Liver (tissue), 9 donors: Measurements from ENCODE around the gene APOD. TPM values are rescaled to one million over a fixed set of nuclear protein-coding genes. Genes with fewer than 3 reads are reported as not detected.
"Not testable (repeated sequence)": the region's sequence is repeated elsewhere in the genome, so short reads cannot be mapped to it uniquely, and the experiment has no call there.

ENCODE experiments used
- DNase-seq: peaks from one replicate; pipeline ENCODE4 v3.0.0-alpha.2; 2017; ENCODE audit warnings: low spot score
- H3K27ac ChIP-seq, 2 donors: one replicate each; pipeline ENCODE4 v1.7.0; 2013; ENCODE audit warnings: inconsistent platforms in 2 of 2, low read length in 2 of 2, control low read depth in 1 of 2, low read depth in 1 of 2, mild to moderate bottlenecking in 1 of 2
- H3K27me3 ChIP-seq, 4 donors: one replicate each; pipeline versions ENCODE4 v1.6.1 to v1.7.0; 2013; ENCODE audit warnings: low read length in 3 of 4, inconsistent platforms in 1 of 4, mild to moderate bottlenecking in 1 of 4, moderate library complexity in 1 of 4; ENCODE audit not compliant: control insufficient read depth in 4 of 4, insufficient read depth in 4 of 4
- H3K36me3 ChIP-seq, 4 donors: one replicate each; pipeline versions ENCODE4 v1.6.1 to v1.7.0; 2013; ENCODE audit warnings: low read length in 3 of 4, mild to moderate bottlenecking in 3 of 4, low read depth in 1 of 4, moderate library complexity in 1 of 4; ENCODE audit not compliant: control insufficient read depth in 4 of 4, insufficient read depth in 3 of 4
- H3K4me1 ChIP-seq, 4 donors: one replicate each; pipeline versions ENCODE4 v1.6.1 to v1.7.0; 2013; ENCODE audit warnings: low read length in 3 of 4, mild to moderate bottlenecking in 3 of 4, moderate library complexity in 1 of 4; ENCODE audit not compliant: control insufficient read depth in 4 of 4, insufficient read depth in 4 of 4
- H3K4me3 ChIP-seq, 3 donors: one replicate each; pipeline versions ENCODE4 v1.6.1 to v1.7.0; 2013; ENCODE audit warnings: low read length in 3 of 3, control low read depth in 1 of 3, low read depth in 1 of 3, mild to moderate bottlenecking in 1 of 3
- H3K9ac ChIP-seq, 2 donors: one replicate each; pipeline ENCODE4 v1.7.0; 2013; ENCODE audit warnings: low read length in 2 of 2, mild to moderate bottlenecking in 2 of 2, moderate library complexity in 2 of 2, control low read depth in 1 of 2, low read depth in 1 of 2
- H3K9me3 ChIP-seq, 4 donors: one replicate each; pipeline versions ENCODE4 v1.6.1 to v1.7.0; 2013; ENCODE audit warnings: low read length in 3 of 4; ENCODE audit not compliant: control insufficient read depth in 4 of 4
- ATF3 ChIP-seq: IDR thresholded peaks from 2 replicates; pipeline ENCODE4 v1.6.1; 2016; ENCODE audit warnings: antibody characterized with exemption
- EGR1 ChIP-seq, 2 donors: IDR thresholded peaks; 2 replicates each; pipeline ENCODE4 v1.6.1; 2016 to 2018; ENCODE audit warnings: antibody characterized with exemption in 2 of 2, low read depth in 2 of 2
- FOXA1 ChIP-seq: IDR thresholded peaks from 2 replicates; pipeline ENCODE4 v1.6.1; 2016; ENCODE audit warnings: antibody characterized with exemption
- FOXA2 ChIP-seq: IDR thresholded peaks from 2 replicates; pipeline ENCODE4 v1.6.1; 2016; ENCODE audit warnings: antibody characterized with exemption
- HNF4A ChIP-seq, 2 donors: conservative IDR thresholded peaks; 2 replicates each; pipeline ENCODE4 v1.6.1; 2016; ENCODE audit warnings: antibody characterized with exemption in 2 of 2, mild to moderate bottlenecking in 2 of 2
- JUND ChIP-seq, 2 donors: IDR thresholded peaks; 2 replicates each; pipeline ENCODE4 v1.6.1; 2016; ENCODE audit warnings: antibody characterized with exemption in 2 of 2
- NR2F2 ChIP-seq: IDR thresholded peaks from 2 replicates; pipeline ENCODE4 v1.6.1; 2016; ENCODE audit warnings: antibody characterized with exemption
- RAD21 ChIP-seq, 2 donors: IDR thresholded peaks; 2 replicates each; pipeline ENCODE4 v1.6.1; 2016; ENCODE audit warnings: antibody characterized with exemption in 2 of 2, mild to moderate bottlenecking in 2 of 2
- SP1 ChIP-seq: IDR thresholded peaks from 2 replicates; pipeline ENCODE4 v1.6.1; 2018; ENCODE audit warnings: antibody characterized with exemption, mild to moderate bottlenecking
- TAF1 ChIP-seq: conservative IDR thresholded peaks from 2 replicates; pipeline ENCODE4 v1.6.1; 2016; ENCODE audit warnings: antibody characterized with exemption, mild to moderate bottlenecking
- WGBS: extraction: QIAGEN DNeasy Blood & Tissue Kit; methylation state at CpG from one replicate; pipeline ENCODE4 v1.1.7; 2013; 5-methylcytosine and 5-hydroxymethylcytosine counted together
- polyA plus RNA-seq, 2 donors: library from polyadenylated mRNA; stranded (reverse) in 1 of 2; unstranded in 1 of 2; fragments of 200-250 nt in 1 of 2; fragments of >200 nt in 1 of 2; fragmentation: Nextera tagmentation in 1 of 2; extraction: Ambion mirVana in 1 of 2; gene quantifications; one replicate each; pipeline versions ENCODE4 v1.2.1 to v1.2.3, GENCODE V29; 2013 to 2015
- total RNA-seq, 2 donors: library from RNA; depleted of rRNA; stranded (reverse); fragments of >200 nt; gene quantifications; one replicate each; pipeline ENCODE4 v1.2.3, GENCODE V29; 2014
- TF ChIP-seq, protein P1 (sequence below): IDR thresholded peaks from 2 replicates; pipeline ENCODE4 v1.6.1; 2016; ENCODE audit warnings: antibody characterized with exemption, mild to moderate bottlenecking
- TF ChIP-seq, protein P2 (sequence below): IDR thresholded peaks from 2 replicates; pipeline ENCODE4 v1.6.1; 2016; ENCODE audit warnings: antibody characterized with exemption
- TF ChIP-seq, protein P3 (sequence below): IDR thresholded peaks from 2 replicates; pipeline ENCODE4 v1.6.1; 2016; ENCODE audit warnings: antibody characterized with exemption
- donor health status: healthy.
- donor health status: healthy.
- donor health status: healthy.
- donor health status: healthy.
- donor health status: healthy.

APOD gene
- total and polyA plus RNA-seq, 4 donors = 0.33 to 4.0 (median 0.56) TPM; not detected in 1

DNA sequence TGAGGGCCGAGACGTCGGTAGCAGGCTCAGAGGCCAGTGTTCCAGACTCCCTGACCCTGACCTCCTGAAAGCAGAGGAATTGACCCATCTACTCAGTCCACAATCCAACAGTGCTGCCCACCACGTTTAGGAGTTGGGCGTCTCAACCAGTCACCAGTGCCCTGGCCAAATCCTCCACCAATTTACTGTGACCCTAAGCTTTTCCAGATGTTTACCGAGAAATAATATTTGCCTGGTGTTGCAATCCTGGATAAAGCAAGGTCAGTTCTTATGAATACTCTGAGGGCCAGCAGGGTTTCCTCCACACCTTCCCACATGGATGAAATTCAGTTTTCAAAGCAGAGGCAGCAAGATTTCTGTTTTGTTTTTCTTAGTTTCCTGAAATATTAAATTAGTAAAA is 7.5 kb upstream of the APOD start:
- Histone ChIP-seq H3K4me1 (no peaks in the 10 kb centered on the region), H3K9me3 (no peaks in the 10 kb centered on the region), H3K27ac (no peak overlapping the region), H3K4me3 (no peak overlapping the region), H3K27me3 (peaks cover 0 to 7% (median 0%) of the 10 kb centered on the region in 4 donors), H3K9ac (no peak overlapping the region), H3K36me3 (no peaks in the 10 kb centered on the region)
- 74% methylated on average over 6 of the region's 6 CpGs for WGBS
- TF ChIP-seq EGR1 (IDR thresholded peaks at IDR 0.05; ENCODE audit: low read depth in 2 of 2) (no peak), JUND (IDR thresholded peaks at IDR 0.05) (no peak), RAD21 (IDR thresholded peaks at IDR 0.05) (no peak)
- TF ChIP-seq, protein P1, sequence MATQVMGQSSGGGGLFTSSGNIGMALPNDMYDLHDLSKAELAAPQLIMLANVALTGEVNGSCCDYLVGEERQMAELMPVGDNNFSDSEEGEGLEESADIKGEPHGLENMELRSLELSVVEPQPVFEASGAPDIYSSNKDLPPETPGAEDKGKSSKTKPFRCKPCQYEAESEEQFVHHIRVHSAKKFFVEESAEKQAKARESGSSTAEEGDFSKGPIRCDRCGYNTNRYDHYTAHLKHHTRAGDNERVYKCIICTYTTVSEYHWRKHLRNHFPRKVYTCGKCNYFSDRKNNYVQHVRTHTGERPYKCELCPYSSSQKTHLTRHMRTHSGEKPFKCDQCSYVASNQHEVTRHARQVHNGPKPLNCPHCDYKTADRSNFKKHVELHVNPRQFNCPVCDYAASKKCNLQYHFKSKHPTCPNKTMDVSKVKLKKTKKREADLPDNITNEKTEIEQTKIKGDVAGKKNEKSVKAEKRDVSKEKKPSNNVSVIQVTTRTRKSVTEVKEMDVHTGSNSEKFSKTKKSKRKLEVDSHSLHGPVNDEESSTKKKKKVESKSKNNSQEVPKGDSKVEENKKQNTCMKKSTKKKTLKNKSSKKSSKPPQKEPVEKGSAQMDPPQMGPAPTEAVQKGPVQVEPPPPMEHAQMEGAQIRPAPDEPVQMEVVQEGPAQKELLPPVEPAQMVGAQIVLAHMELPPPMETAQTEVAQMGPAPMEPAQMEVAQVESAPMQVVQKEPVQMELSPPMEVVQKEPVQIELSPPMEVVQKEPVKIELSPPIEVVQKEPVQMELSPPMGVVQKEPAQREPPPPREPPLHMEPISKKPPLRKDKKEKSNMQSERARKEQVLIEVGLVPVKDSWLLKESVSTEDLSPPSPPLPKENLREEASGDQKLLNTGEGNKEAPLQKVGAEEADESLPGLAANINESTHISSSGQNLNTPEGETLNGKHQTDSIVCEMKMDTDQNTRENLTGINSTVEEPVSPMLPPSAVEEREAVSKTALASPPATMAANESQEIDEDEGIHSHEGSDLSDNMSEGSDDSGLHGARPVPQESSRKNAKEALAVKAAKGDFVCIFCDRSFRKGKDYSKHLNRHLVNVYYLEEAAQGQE = no peak
- no peak for DNase-seq

DNA sequence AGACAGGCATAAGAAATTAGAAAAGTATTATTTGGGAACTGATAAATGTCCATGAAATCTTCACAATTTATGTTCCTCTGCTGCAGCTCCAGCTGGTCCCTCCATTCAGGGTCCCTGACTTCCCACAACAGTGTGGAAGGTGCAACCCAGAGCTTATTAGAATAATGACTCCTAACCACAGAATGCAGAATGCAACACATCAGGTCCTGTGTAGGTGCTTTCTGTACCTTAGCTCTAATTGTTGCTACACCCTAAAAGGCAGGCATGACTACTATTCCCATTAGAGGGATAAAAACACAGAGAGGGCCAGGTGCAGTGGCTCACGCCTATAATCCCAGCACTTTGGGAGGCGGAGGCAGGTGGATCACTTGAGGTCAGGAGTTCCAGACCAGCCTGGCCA is 6.6 kb upstream of the APOD start:
- 97% methylated on average over 2 of the region's 2 CpGs for WGBS
- H3K36me3 ChIP-seq, H3K4me1 ChIP-seq, H3K9ac ChIP-seq, H3K27me3 ChIP-seq, H3K4me3 ChIP-seq, H3K9me3 ChIP-seq, DNase-seq, H3K27ac ChIP-seq: not testable (repeated sequence)

DNA sequence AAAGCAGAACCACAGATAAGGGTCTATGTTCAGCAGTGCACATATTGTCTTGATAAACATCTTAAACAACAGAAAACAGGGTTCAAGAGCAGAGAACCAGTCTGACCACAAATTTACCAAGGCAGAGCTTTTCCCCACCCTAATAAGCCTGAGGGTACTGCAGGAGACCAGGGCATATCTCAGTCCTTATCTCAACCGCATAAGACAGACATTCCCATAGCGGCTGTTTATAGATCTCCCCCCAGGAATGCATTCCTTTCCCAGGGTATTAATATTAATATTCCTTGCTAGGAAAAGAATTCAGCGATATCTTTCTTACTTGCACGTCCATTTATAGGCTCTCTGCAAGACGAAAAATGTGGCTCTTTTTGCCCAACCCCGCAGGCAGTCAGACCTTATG is 6.1 kb upstream of the APOD start:
- H3K4me1 ChIP-seq, H3K36me3 ChIP-seq, H3K27me3 ChIP-seq, H3K9me3 ChIP-seq, H3K9ac ChIP-seq, H3K27ac ChIP-seq, DNase-seq, H3K4me3 ChIP-seq: not testable (repeated sequence)
- WGBS = 86% methylated on average over 6 of the region's 6 CpGs

DNA sequence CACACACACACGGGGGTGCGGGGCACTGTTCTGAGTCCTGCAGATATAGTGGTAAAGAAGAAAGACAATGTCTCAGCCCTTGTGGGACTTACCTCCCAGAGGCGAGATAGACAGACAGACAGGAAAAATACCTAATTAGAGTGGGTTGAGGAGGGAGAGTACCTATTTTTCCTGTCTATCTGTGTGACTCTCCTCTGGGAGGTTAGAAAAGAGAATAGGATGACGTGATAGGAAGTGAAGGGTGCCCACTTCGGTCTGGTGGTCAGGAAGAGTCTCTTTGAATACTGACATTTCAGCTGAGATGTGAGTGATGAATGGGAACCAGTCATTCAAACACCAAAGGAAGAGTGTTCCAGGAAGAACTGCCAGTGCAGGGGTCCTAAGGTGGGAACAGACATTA is 4.1 kb upstream of the APOD start:
- Histone ChIP-seq H3K36me3 (no peaks in the 10 kb centered on the region), H3K4me1 (no peaks in the 10 kb centered on the region), H3K9ac (no peak overlapping the region), H3K9me3 (no peaks in the 10 kb centered on the region), H3K27ac (no peak overlapping the region), H3K4me3 (no peak overlapping the region), H3K27me3 (peaks cover 0 to 7% (median 0%) of the 10 kb centered on the region in 4 donors)
- WGBS = 85% methylated on average over 5 of the region's 5 CpGs
- DNase-seq = no peak
- TF ChIP-seq RAD21 (IDR thresholded peaks at IDR 0.05) = no peak
- TF ChIP-seq NR2F2 = no peak
- TF ChIP-seq ATF3 = no peak
- no peak for TF ChIP-seq TAF1
- no peak for TF ChIP-seq HNF4A (conservative IDR thresholded peaks at IDR 0.05)
- TF ChIP-seq JUND (IDR thresholded peaks at IDR 0.05) = no peak
- no peak for TF ChIP-seq SP1
- TF ChIP-seq, protein P2, sequence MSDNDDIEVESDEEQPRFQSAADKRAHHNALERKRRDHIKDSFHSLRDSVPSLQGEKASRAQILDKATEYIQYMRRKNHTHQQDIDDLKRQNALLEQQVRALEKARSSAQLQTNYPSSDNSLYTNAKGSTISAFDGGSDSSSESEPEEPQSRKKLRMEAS = no peak
- TF ChIP-seq FOXA1 = no peak
- TF ChIP-seq, protein P1 = no peak
- TF ChIP-seq FOXA2 = no peak
- TF ChIP-seq, protein P3, sequence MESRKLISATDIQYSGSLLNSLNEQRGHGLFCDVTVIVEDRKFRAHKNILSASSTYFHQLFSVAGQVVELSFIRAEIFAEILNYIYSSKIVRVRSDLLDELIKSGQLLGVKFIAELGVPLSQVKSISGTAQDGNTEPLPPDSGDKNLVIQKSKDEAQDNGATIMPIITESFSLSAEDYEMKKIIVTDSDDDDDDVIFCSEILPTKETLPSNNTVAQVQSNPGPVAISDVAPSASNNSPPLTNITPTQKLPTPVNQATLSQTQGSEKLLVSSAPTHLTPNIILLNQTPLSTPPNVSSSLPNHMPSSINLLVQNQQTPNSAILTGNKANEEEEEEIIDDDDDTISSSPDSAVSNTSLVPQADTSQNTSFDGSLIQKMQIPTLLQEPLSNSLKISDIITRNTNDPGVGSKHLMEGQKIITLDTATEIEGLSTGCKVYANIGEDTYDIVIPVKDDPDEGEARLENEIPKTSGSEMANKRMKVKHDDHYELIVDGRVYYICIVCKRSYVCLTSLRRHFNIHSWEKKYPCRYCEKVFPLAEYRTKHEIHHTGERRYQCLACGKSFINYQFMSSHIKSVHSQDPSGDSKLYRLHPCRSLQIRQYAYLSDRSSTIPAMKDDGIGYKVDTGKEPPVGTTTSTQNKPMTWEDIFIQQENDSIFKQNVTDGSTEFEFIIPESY = no peak
